Measurements from ENCODE around the gene TXNL1. TPM values are rescaled to one million over a fixed set of nuclear protein-coding genes. Genes with fewer than 3 reads are reported as not detected.

TXNL1 gene
- total RNA-seq, 1 experiment from 2014 or later, result 131 TPM

DNA sequence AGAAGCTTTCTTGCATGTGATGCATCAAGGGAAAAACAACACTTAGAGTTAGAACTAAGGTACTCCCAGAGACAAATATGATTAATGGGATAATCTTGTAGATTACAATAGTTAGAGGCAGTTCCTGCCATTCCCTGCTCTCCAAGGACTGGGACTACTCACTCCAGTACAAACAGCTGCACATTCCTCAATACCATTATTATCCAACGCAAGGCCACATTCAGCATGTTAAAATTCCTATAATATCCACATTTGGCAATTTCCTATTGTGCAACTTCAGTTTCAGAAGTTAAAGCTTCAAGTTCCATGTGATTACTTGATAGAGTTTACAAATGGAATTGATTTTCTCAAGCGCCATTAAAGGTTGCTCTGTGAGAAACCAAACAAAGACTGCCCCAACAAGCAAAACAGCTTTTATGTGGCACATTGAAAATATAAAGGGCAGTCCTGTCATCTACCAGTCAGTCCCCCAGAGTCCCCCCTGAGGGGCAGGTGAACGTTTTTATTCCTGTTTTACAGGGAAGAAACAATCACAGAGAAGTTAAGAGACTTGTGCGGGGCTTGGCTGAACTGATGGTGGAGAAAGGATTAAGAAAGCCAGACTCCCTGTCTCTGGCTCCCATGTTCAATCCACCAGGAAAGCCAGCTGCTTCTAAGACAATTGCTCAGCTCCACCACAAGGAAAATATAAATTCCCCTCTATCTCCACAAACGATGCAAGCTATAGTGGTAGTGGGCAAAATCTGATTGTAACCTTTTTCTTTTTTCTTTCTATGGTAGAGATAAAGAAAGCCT, 72.6 kb downstream of the TXNL1 start:
- H3K4me1 ChIP-seq (ENCODE audit: insufficient read depth, low read length, poor library complexity, severe bottlenecking), result peaks cover 4% of the 10 kb centered on the region
- no peaks in the 10 kb centered on the region for H3K9me3 ChIP-seq (ENCODE audit: low read depth, low read length, poor library complexity, severe bottlenecking)
- TF ChIP-seq, protein P1, sequence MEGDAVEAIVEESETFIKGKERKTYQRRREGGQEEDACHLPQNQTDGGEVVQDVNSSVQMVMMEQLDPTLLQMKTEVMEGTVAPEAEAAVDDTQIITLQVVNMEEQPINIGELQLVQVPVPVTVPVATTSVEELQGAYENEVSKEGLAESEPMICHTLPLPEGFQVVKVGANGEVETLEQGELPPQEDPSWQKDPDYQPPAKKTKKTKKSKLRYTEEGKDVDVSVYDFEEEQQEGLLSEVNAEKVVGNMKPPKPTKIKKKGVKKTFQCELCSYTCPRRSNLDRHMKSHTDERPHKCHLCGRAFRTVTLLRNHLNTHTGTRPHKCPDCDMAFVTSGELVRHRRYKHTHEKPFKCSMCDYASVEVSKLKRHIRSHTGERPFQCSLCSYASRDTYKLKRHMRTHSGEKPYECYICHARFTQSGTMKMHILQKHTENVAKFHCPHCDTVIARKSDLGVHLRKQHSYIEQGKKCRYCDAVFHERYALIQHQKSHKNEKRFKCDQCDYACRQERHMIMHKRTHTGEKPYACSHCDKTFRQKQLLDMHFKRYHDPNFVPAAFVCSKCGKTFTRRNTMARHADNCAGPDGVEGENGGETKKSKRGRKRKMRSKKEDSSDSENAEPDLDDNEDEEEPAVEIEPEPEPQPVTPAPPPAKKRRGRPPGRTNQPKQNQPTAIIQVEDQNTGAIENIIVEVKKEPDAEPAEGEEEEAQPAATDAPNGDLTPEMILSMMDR (conservative IDR thresholded peaks at IDR 0.05; ENCODE audit: low read depth, low read length), result no peak
- no peak for TF ChIP-seq EZH2 (IDR thresholded peaks at IDR 0.05; ENCODE audit: borderline replicate concordance, low read depth, low read length, poor library complexity, severe bottlenecking)
- intact Hi-C loops (cut with micrococcal nuclease; ENCODE audit: unreplicated experiment), result loop anchor here (10.0 kb wide), 1 partner anchor 711 kb away; no protein-coding TSS in a partner anchor
- no TSS peak for BruUV-seq (replicated peaks)
- ChIA-PET CTCF (no interaction called here), POLR2A (ENCODE audit: low non-redundant PET) (no interaction called here)
- H3K27ac ChIP-seq (ENCODE audit: low read depth, low read length, poor library complexity, severe bottlenecking), result no peak overlapping the region
- no peak overlapping the region for H3K4me3 ChIP-seq (ENCODE audit: low read depth, low read length, poor library complexity, severe bottlenecking)
- no peaks in the 10 kb centered on the region for H3K27me3 ChIP-seq (replicated peaks; ENCODE audit: insufficient read depth, low read depth, low read length, poor library complexity)
- DNase-seq (ENCODE audit: low spot score), result no peak
- H3K36me3 ChIP-seq (ENCODE audit: insufficient read depth, low read length, poor library complexity, severe bottlenecking), result no peaks in the 10 kb centered on the region

DNA sequence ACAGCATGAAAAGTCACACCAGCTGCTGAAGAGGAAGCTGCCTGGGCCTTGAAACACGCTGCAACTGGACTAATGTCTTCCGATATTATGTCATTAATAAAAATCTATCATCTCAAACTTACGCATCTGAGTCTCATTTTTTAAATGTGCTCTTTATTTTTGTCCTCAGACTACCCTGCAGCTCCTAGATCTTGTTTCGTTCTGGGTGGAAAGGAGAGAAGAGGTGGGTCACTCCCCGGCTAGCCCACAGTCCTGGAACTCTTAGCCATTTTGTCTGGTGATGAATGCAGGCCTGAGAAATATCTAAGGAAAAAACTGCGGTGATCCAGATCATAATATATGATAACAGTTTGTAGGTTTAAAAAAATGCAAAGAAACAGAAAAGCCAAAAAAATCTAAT, 73.3 kb downstream of the TXNL1 start:
- no TSS peak for BruUV-seq (replicated peaks)
- H3K4me3 ChIP-seq (ENCODE audit: low read depth, low read length, poor library complexity, severe bottlenecking), result no peak overlapping the region
- ChIA-PET CTCF (no interaction called here), POLR2A (ENCODE audit: low non-redundant PET) (no interaction called here)
- DNase-seq (ENCODE audit: low spot score), result no peak
- H3K9me3 ChIP-seq (ENCODE audit: low read depth, low read length, poor library complexity, severe bottlenecking), result no peaks in the 10 kb centered on the region
- H3K27me3 ChIP-seq (replicated peaks; ENCODE audit: insufficient read depth, low read depth, low read length, poor library complexity), result no peaks in the 10 kb centered on the region
- TF ChIP-seq, protein P1 (conservative IDR thresholded peaks at IDR 0.05; ENCODE audit: low read depth, low read length), result no peak
- no peak for TF ChIP-seq EZH2 (IDR thresholded peaks at IDR 0.05; ENCODE audit: borderline replicate concordance, low read depth, low read length, poor library complexity, severe bottlenecking)
- H3K4me1 ChIP-seq (ENCODE audit: insufficient read depth, low read length, poor library complexity, severe bottlenecking), result peaks cover 4% of the 10 kb centered on the region
- intact Hi-C loops (cut with micrococcal nuclease; ENCODE audit: unreplicated experiment), result loop anchor here (10.0 kb wide), 1 partner anchor 710 kb away; no protein-coding TSS in a partner anchor
- H3K27ac ChIP-seq (ENCODE audit: low read depth, low read length, poor library complexity, severe bottlenecking), result no peak overlapping the region
- H3K36me3 ChIP-seq (ENCODE audit: insufficient read depth, low read length, poor library complexity, severe bottlenecking), result no peaks in the 10 kb centered on the region

DNA sequence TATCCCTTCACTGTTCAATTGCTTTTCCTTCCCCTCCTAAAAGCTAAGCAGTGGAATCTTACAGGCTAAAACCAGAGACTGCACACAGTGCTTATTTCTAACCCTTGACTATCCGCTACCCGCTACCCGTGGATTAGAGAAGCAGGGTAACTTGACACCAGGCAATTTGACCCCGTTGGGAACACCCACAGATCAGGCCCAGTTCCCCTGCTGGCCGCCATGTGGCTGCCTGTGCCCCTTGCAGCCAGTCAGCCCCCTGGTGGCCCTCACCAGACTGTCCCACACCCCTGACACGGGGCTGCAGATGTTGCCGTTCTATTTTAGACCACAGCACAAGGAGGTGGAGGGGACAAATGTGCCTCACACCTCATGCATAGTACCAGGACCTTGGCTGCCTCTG, 74.8 kb downstream of the TXNL1 start:
- no TSS peak for BruUV-seq (replicated peaks)
- ChIA-PET POLR2A (ENCODE audit: low non-redundant PET) (no interaction called here), CTCF (no interaction called here)
- Histone ChIP-seq H3K9me3 (ENCODE audit: low read depth, low read length, poor library complexity, severe bottlenecking) (no peaks in the 10 kb centered on the region), H3K4me1 (ENCODE audit: insufficient read depth, low read length, poor library complexity, severe bottlenecking) (peaks cover 4% of the 10 kb centered on the region), H3K27ac (ENCODE audit: low read depth, low read length, poor library complexity, severe bottlenecking) (no peak overlapping the region), H3K4me3 (ENCODE audit: low read depth, low read length, poor library complexity, severe bottlenecking) (no peak overlapping the region), H3K27me3 (replicated peaks; ENCODE audit: insufficient read depth, low read depth, low read length, poor library complexity) (no peaks in the 10 kb centered on the region), H3K36me3 (ENCODE audit: insufficient read depth, low read length, poor library complexity, severe bottlenecking) (no peaks in the 10 kb centered on the region)
- intact Hi-C loops (cut with micrococcal nuclease; ENCODE audit: unreplicated experiment), result loop anchor here (10.0 kb wide), 1 partner anchor 709 kb away; no protein-coding TSS in a partner anchor
- TF ChIP-seq, protein P1 (conservative IDR thresholded peaks at IDR 0.05; ENCODE audit: low read depth, low read length), result peak; percentile 38
- TF ChIP-seq EZH2 (IDR thresholded peaks at IDR 0.05; ENCODE audit: borderline replicate concordance, low read depth, low read length, poor library complexity, severe bottlenecking), result no peak
- no peak for DNase-seq (ENCODE audit: low spot score)
